Globus pallidus (tissue), 1 donor: Measurements from ENCODE around the gene ANKMY1.
A peak's percentile ranks its signal among the peaks of the same experiment; 100 is the strongest.

Source experiments
- DNase-seq: peaks from one replicate; pipeline ENCODE4 v3.0.0-alpha.2; 2015; ENCODE audit warnings: low spot score

The ANKMY1 gene, protein sequence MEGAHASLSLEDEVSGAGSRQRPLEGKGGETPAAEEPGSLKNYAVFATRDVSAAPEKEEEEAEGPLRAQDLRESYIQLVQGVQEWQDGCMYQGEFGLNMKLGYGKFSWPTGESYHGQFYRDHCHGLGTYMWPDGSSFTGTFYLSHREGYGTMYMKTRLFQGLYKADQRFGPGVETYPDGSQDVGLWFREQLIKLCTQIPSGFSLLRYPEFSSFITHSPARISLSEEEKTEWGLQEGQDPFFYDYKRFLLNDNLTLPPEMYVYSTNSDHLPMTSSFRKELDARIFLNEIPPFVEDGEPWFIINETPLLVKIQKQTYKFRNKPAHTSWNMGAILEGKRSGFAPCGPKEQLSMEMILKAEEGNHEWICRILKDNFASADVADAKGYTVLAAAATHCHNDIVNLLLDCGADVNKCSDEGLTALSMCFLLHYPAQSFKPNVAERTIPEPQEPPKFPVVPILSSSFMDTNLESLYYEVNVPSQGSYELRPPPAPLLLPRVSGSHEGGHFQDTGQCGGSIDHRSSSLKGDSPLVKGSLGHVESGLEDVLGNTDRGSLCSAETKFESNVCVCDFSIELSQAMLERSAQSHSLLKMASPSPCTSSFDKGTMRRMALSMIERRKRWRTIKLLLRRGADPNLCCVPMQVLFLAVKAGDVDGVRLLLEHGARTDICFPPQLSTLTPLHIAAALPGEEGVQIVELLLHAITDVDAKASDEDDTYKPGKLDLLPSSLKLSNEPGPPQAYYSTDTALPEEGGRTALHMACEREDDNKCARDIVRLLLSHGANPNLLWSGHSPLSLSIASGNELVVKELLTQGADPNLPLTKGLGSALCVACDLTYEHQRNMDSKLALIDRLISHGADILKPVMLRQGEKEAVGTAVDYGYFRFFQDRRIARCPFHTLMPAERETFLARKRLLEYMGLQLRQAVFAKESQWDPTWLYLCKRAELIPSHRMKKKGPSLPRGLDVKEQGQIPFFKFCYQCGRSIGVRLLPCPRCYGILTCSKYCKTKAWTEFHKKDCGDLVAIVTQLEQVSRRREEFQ

DNA sequence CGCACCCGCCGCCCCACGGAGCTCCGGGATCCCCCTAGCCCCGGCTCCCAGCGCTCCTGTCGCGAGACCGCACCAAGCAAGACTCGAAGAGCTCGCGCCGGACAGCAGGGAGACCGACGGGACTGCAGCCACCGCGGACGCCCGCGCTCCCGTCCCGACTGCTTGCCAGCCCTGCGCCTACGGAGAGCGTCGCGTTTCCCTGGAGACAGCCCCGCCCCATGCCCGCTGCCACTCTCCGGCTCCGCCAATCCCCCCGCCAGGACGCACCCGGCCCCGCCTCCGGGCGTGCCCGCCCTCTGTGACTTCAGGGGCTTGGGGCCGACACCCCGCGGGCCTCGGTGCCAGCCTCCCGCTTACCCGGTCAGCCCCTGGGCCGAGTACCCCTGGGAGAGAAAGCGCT is at the start of gene ANKMY1:
ANKMY1 (minus strand) TSS at position 181 of the 400 bp plus-strand sequence. CDS start 653 bp downstream, outside the sequence.
- no peak for DNase-seq

DNA sequence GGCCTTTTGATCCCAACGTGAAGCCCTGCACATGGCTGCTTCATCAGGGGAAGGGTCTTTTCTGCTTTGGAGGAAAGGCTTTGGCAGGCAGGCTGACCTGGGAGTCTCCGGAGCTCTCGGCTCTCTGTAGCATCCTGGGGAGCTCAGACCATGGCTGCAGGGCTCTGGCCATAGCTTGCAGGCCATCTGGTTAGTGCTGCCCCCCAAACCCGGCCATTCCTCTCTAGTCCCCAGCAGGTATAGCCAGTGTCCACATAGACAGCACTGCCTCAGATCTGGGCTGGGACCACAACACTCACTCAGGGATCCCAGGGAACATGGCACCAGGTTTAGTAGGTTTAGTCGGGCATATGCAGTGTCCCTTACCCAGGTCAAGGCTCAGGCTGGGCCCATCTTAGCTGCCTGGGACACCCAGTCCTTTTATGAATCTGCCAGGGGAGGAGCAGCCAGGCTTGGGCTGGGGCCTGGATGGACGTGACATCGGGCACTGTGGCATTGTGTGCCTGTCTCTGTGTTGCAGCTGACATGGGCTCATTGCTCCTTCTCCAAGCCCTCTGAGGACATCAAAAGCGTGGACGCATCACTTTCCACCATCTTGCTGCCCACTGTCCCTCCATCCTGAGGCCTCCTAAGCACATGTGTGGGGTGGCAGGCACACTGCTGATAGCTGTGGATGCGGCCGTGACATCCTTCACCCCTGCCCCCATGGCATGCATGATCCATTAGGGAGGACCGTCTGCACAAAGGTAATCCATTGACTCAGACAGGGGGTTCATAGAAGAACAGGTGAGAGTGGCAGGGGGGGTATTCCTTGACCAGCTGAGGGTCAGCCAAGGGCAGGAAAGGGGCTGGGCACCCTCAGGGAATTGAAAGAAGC is 48.3 kb upstream of the ANKMY1 start:
- no peak for DNase-seq

DNA sequence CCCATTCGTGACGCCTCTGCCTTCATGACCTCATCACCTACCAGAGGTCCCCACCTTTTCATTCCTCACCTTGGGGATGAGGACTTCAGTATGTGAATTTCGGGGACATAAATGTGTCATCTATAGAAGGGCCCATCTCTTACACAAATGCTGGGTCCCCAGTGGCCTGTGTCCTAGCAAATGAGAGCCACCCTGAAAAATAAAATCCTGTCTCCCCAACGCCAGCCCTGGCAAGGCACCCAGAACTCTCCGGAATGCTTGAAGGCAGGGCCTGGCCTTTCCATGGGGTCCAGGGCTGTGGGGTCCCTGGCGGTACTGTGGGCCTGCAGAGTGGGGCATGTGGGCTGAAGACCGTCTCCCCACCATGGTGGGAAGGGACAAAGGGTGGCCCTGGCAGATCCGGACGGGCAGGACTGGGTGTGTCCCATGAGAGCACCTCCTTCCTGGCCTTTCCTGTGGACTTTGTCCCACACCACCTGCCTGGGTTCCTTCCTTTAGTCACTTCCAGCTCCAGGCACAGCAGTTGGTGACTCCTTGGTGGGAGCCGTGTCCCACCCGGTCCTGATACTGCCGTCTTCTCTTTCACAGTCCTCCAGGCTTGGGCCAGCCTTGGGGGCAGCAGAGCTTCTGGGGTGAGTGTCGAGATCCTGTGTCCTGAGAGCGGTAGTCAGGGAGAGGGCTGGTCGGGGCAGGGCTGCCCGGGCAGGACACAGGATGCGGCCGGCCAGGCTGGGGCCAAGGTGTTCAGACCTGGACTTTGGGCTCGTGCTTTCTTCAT is 47.3 kb upstream of the ANKMY1 start:
- no peak for DNase-seq

DNA sequence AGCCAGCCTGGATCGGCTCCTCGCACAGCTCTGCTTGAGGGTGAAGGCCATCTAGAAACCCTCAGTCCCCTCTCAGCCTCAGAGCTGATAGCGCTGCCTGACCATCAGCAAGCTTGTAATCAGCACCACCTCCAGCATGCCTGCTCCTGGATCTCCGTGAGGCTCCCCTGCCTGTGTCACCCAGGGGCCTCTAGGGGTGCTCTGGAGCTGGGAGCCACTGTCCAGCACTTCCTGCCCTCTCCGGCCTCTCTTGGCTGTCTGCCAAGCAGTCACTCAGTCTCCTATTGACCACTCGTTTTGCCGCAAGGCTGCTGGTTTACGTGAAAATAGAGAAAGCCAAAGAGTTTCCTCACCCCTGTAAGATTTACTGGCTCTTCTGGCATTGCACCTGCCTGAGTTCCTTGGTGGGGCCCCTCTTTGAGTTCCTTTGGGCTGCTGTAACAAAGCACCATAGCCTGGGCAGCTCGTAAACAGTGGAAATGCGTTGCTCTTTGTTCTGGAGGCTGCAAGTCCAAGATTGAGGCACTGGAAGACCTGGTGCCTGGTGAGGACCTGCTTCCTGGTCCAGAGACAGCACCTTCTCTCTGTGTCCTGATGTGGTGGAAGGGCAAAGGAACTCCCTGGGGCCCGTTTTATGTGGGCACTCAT is 46.6 kb upstream of the ANKMY1 start:
- DNase-seq: peak; percentile 89

DNA sequence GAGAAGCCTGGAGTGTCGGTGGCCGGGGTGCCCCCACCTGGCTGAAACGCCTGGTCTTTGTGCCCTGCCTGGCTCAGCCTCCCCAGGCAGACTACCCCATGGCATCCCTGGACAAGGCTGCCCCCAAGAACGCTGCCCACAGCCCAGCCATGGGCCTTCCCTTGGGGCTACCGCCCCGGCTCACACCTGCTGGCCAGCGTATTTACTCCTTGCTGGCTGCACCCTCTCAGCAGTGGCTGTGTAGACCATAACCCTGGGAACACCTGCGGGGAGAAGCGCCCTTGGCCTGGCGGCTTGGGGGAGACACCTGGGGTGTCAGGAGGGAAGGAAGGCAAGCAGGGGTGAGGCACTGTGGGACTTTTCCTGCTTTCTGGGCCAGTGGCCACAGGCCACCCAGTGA is 46.1 kb upstream of the ANKMY1 start:
- no peak for DNase-seq

DNA sequence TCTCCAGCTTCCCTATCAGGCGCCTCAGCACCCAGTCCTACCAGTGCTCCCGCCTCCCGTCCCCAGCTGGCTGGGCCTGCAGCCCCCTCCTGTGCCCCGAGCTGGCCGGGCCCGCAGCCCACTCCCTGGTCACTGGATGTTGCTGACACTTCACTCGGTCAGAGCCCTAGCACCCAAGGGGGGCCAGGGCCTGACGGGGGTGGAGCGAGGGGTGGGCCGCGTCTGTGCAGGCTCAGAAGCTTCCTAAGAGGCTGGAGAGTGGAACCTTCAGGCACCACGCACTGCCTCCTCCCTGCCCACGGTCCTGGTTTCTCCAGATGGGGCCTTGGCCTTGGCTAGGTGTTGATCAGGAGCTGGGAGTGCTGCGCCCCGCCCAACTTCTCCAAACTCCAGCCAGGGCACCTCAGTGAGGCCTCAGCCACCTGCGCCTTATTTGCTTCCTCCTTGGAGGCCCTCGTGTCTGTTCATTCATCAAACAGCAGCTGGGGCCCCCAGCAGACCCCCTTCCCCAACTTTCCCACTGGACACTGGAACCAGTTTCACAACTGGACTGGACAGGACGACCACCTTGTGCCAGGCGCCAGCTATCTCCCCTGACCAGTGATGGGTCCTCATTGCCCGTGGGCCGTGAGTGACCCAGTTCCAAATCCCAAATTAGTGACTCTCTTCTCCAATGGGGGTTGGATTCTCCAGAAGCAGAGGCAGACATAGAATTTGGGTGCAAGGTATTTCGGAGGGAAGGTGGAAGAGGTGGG is 45.5 kb upstream of the ANKMY1 start:
- no peak for DNase-seq

DNA sequence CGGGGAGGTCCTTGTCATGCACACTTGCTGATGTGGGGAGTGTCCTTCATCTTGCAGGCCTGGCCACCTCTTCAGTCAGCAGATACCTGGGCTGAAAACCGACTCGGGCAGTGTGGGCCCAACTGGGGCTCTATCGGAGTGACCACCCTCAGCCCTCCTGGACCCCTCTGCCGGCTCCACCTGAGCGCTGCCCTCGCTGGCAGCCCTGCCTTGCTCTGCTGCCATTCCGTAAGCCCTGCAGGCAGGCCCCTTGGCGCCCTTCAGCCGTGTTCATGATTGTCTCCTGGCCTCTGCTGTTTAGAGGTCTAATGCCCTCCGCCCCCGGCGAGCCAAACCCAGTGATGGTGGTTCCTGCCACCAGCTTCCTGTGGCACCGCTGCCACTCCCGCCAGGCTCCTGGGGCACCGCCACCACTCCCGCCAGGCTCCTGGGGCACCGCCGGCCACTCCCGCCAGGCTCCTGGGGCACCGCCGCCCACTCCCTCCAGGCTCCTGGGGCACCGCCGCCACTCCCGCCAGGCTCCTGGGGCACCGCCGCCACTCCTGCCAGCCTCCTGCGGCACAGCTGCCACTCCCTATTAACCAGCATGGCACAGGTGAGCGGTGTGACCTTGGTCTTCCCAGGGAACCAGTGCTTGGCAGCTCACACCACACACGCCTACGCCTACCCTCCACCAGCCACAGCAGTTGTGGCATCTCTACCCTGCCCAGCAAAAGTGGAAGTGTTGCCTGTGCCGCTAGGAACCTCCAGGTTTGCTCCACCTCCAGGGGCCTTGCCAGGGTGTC is 44.7 kb upstream of the ANKMY1 start:
- no peak for DNase-seq

DNA sequence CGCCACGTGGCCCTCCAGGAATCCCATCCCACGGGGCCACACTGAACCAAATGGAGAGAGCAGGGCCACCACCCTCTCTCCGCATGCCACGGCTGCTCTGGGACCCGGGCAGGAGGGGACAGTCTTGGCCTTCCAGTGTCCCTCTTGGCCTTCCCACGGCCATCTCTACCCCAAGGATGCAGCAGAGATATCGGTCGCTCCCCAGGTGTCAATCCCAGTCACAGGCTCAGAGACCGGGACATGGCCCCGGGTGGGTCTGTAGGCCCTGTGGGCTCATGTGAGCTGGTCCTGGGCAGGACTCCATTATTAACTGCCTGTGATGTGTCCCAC is 44.0 kb upstream of the ANKMY1 start:
- DNase-seq: no peak

DNA sequence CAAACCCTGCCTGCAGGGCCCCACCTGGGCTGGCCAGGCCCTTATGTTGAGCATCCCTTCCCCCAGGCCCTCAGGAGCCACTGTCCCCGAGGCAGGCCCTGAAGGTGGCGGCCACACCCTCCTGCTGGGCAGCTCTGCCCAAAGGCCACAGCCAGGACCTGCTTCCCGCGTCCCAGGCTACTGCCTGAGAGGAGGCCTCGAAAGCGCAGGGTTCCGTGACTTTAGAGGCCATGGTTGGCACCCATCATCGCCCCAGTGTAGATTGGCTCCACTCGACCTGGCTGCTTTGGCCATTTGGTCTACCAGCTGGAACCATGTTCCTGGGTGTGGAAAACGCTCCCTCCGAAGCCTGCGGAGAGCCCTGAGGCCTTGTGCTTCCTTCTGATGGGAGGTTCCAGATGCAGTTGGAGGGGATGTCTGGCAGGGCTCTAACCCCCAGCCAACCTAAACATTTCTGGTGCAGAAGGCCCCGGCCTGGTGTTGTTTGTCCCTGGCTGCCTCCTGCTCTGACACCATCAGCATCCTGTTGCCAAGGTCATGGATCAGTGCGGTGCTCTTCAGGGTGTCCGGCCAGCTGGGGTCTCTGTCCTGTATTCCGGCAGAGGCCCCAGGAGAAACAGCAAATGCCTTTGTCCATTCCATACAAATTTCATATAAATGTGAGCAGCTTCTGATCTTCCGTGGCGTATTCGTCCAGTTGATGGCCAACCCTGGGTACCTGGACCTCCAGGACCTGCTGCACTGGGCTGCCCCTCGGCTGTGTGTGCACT is 43.5 kb upstream of the ANKMY1 start:
- DNase-seq: no peak

DNA sequence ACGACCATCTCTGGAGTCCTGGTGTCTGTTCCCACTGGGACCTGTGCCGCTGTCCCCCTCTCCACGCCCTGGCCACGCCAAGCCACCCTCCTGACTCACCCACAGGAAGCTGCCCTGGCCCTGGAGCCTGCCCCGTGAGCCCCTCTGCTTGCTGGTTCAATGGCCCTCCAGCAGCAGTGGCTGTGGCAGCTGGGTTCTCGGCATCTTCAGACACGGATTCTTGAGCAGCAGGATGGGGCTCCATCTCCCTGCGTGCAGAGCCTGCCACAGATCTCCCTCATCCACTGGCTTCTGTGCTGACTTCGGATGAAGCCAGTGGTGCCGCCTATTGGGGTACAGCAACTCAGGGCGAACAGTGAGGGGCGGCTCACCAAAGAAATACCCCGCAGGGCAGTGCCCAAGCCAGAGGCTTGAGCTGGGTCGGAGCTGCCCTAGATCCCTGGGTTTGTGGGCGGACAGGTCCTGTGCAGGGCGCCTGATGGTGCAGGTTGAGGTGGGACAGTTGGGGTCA is 42.7 kb upstream of the ANKMY1 start:
- DNase-seq: no peak

DNA sequence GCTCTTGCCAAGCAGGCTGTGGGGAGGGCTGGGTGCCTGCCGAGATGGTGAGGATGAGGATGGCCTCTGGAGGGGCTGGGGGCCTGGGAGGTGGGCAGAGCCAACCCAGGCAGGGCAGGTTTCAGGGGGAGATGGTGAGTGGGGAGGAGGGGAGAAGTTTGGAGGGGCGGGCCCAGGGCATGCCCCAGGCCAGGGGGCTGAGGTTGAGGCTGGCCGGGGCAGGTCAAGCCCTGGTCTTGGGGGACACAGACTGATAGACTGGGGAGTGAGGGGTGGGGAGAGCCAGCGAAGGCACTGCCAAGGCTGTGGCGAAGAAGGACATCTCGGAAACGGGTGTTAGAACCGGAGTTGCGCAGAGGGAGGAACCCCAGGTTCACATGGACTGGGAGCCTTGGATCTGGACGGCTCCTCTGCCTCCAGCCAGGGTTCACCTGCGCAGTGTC is 41.4 kb upstream of the ANKMY1 start:
- DNase-seq: no peak

DNA sequence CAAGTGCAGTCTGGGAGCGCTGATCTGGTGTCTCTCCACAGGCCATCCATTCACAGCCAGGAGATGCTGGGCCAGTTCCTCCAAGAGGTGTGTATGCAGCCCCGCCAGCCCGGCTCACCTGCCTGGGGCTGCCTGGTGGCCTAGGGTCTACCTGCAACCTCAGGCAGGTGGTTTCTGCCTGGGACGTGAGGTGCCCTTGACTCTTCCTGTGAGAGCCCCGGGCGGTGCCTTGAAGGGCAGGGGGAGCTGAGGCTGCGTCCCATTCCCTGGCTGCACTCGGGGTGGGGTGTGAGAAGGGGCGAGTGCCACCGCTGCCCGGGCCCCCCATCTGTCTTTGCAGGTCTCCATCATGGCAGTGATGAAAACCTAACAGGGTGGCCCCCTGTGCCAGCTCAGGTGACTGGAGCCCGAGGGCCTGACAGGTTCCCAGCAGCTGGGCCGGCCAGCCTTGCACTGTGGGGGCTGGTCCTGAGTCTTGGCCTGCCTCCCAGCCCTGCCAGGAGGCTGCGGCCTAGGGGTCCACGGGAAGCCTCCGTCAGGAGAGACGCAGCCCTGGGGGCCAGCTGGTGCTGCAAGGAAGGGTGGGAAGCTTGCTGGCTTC is 40.6 kb upstream of the ANKMY1 start:
- DNase-seq: no peak

DNA sequence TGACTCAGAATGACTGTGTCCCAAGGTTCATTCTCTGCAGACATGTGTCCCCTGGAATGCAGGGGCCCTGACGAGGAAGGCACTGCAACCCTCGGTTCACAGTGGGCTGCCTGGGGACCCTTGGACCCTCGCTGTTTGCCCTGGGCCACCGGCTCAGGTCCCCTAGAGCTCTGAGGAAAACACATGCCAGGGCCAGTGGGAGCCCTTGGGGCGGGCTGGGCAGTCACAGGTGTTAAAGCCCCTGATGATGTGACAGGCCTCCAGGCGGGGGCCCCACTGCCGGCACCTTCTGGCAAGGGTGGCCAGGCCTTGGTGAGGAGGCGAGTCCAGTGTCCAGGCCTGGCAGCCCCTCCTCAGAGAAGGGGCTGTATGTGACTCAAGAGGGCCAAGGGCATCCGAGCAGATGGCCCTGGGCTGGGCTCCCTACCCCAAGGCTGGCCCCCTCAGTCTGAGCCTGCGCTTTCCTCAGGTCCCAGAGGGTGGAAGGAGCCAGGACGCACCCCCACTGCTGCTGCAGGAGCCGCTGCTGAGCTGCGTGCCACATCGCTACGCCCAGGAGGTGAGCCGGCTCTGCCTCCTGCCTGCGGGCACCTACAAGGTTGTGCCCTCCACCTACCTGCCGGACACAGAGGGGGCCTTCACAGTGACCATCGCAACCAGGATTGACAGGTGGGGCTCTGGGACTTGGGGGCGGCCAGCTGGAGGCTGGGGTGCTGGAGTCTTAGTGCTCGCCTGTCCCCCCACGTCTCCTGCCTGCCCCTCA is 39.8 kb upstream of the ANKMY1 start:
- no peak for DNase-seq

DNA sequence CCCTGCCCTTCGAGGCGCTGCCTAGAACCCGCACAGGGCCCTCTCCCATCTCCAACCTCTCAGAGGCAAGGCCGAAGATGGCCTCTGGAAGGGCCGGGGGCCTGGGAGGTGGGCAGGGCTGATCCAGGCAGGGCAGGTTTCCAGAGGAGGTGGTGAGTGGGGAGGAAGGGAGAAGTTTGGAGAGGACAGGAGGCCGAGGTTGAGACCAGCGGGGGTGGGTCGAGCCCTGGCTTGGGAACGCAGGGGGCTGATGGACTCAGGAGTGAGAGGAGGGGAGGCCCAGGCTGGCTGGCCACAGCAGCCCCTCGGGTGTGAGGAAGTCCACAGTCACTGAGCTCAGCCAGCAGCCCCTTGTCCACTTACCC is 39.2 kb upstream of the ANKMY1 start:
- no peak for DNase-seq

DNA sequence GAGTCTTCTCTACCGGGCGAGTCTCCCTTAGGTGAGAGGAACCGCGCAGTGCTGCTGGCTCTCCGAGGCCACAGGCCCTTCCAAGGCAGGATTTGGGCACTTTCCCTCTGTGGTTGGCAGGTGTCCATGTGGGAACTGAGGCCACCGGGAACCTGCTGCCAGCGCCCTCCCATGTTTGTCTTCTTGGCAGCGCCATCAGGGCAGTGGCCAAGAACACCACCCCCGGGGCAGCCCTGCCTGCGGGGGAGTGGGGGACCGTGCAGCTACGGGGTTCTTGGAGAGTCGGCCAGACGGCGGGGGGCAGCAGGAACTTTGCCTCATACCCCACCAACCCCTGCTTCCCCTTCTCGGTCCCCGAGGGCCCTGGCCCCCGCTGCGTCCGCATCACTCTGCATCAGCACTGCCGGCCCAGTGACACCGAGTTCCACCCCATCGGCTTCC is 38.7 kb upstream of the ANKMY1 start:
- DNase-seq: peak; percentile 74

DNA sequence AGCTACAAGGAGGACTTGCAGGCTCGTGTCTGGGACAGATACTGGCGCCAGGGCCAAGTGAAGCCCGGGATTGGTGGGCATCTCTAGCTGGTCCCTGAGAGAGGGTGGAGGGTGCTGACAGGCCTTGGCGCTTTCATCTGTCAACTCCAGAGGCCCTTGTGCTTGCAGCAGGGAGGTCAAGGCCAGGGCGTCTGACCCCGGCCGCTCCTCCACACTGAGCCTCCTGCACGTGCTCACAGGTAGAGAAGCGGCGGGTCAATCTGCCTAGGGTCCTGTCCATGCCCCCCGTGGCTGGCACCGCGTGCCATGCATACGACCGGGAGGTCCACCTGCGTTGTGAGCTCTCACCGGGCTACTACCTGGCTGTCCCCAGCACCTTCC is 38.3 kb upstream of the ANKMY1 start:
- no peak for DNase-seq
